GM12878 (cell line): ENCODE data around the gene SPDL1. TPM values are rescaled to one million over a fixed set of nuclear protein-coding genes. Genes with fewer than 3 reads are reported as not detected.

Experiments used
- ATAC-seq: fragments of 200-7000 bp; cut with Tn5 transposase; 3 replicates; pipeline ENCODE4 v1.9.1; 2020; ENCODE audit warnings: mild to moderate bottlenecking, moderate library complexity
- BruUV-seq: library from RNA; stranded (reverse); fragments of 400-500 nt; replicated peaks from 2 replicates; lab custom pipeline; 2021; lab: Mats Ljungman, UMichigan
- CTCF ChIA-PET: fragments of 300-600 bp; sonication (Branson Sonifier 250); formaldehyde crosslinking; extraction: SDS; loops from one replicate; lab custom pipeline; 2021; ENCODE audit warnings: inconsistent platforms; lab: Yijun Ruan, JAX
- POLR2A ChIA-PET: fragments of 350-600 bp; formaldehyde crosslinking; extraction: SDS; loops from one replicate; lab custom pipeline; 2021; ENCODE audit warnings: inconsistent platforms; lab: Charles Lee
- RAD21 ChIA-PET: fragments of 300-600 bp; sonication (Branson Sonifier 250); formaldehyde crosslinking; loops from one replicate; lab custom pipeline; 2023; ENCODE audit warnings: antibody characterized with exemption; ENCODE audit not compliant: unreplicated experiment; lab: Charles Lee
- SMC1A ChIA-PET: fragments of 300-600 bp; sonication (Branson Sonifier 250); formaldehyde crosslinking; loops from one replicate; lab custom pipeline; 2023; ENCODE audit not compliant: unreplicated experiment, uncharacterized antibody; lab: Charles Lee
- DNase-seq: peaks from one replicate; pipeline ENCODE4 v3.0.0-alpha.2; 2011; ENCODE audit warnings: low read depth, low spot score
- FAIRE-seq: peaks from 3 replicates; lab custom pipeline; 2011; peaks lifted over from hg19 to GRCh38; lab: Jason Lieb, UNC
- H2AFZ ChIP-seq: 2 replicates; pipeline ENCODE4 v1.6.0; 2011; ENCODE audit warnings: low read depth, low read length, control low read depth; ENCODE audit not compliant: control insufficient read depth
- H3K27ac ChIP-seq: 2 replicates; pipeline ENCODE4 v1.5.1; 2011; ENCODE audit warnings: control low read depth; ENCODE audit not compliant: control insufficient read depth, insufficient read depth
- H3K27me3 ChIP-seq, 2 experiments: replicated peaks in 1 of 2; 2 replicates each; pipeline versions ENCODE4 v1.6.0 to v1.6.1; 2011; ENCODE audit warnings: low read length in 1 of 2; ENCODE audit not compliant: control insufficient read depth in 2 of 2, insufficient read depth in 2 of 2
- H3K36me3 ChIP-seq, 2 experiments: 2 replicates each; pipeline ENCODE4 v1.5.1; 2011; ENCODE audit warnings: low read length in 1 of 2; ENCODE audit not compliant: control insufficient read depth in 2 of 2, insufficient read depth in 2 of 2
- H3K4me1 ChIP-seq: 2 replicates; pipeline ENCODE4 v1.6.1; 2011; ENCODE audit warnings: mild to moderate bottlenecking, low read length, moderate library complexity, mixed read lengths; ENCODE audit not compliant: control insufficient read depth, insufficient read depth
- H3K4me2 ChIP-seq: 2 replicates; pipeline ENCODE4 v1.6.0; 2011; ENCODE audit warnings: control low read depth; ENCODE audit not compliant: control insufficient read depth, insufficient read depth
- H3K4me3 ChIP-seq: fragments of 200-600 bp; sonication (generic); 2 replicates; pipeline ENCODE4 v1.5.1; 2016
- H3K79me2 ChIP-seq: 2 replicates; pipeline ENCODE4 v1.6.0; 2011; ENCODE audit warnings: low read length; ENCODE audit not compliant: control insufficient read depth, insufficient read depth
- H3K9ac ChIP-seq: 2 replicates; pipeline ENCODE4 v1.8.0; 2011; ENCODE audit warnings: low read length, control low read depth, mixed read lengths; ENCODE audit not compliant: control insufficient read depth, insufficient read depth
- H3K9me3 ChIP-seq: replicated peaks from 3 replicates; pipeline ENCODE4 v1.5.1; 2011; ENCODE audit warnings: mild to moderate bottlenecking, low read length; ENCODE audit not compliant: control insufficient read depth, insufficient read depth
- H4K20me1 ChIP-seq: 2 replicates; pipeline ENCODE4 v1.6.0; 2011; ENCODE audit not compliant: control insufficient read depth, insufficient read depth
- ATF3 ChIP-seq: IDR thresholded peaks from 2 replicates; pipeline ENCODE4 v1.6.1; 2011; ENCODE audit warnings: low read depth, mild to moderate bottlenecking, low read length, moderate library complexity, borderline replicate concordance; ENCODE audit errors: extremely low read depth
- CHD1 ChIP-seq: IDR thresholded peaks from 2 replicates; pipeline ENCODE4 v1.6.1; 2012; ENCODE audit warnings: low read depth, low read length, improper control_type of control experiment
- E2F4 ChIP-seq: IDR thresholded peaks from 2 replicates; pipeline ENCODE4 v1.6.1; 2012; ENCODE audit warnings: low read depth, low read length, improper control_type of control experiment
- EP300 ChIP-seq, 2 experiments: fragments of 150-350 bp in 1 of 2; IDR thresholded peaks; 2 replicates each; pipeline ENCODE4 v1.6.1; 2011 to 2012; ENCODE audit warnings: low read depth in 2 of 2, low read length in 2 of 2, borderline replicate concordance in 1 of 2, improper control_type of control experiment in 1 of 2, inconsistent platforms in 1 of 2; ENCODE audit not compliant: control insufficient read depth in 1 of 2
- FOXM1 ChIP-seq: IDR thresholded peaks from 2 replicates; pipeline ENCODE4 v1.6.1; 2012; ENCODE audit warnings: low read depth, mild to moderate bottlenecking, inconsistent platforms, low read length, moderate library complexity
- MYB ChIP-seq: fragments of 150-350 bp; IDR thresholded peaks from 2 replicates; pipeline ENCODE4 v1.6.1; 2014; ENCODE audit warnings: mild to moderate bottlenecking, low read depth, low read length, borderline replicate concordance
- RAD21 ChIP-seq: IDR thresholded peaks from 2 replicates; pipeline ENCODE4 v1.6.1; 2011; ENCODE audit warnings: mild to moderate bottlenecking, low read depth, low read length, moderate library complexity; ENCODE audit not compliant: insufficient read depth
- ZNF217 ChIP-seq: fragments of 450-650 bp; IDR thresholded peaks from 2 replicates; pipeline ENCODE4 v1.6.1; 2017; ENCODE audit warnings: antibody characterized with exemption, mild to moderate bottlenecking
- WGBS: methylation state at CpG from one replicate; pipeline ENCODE4 v1.1.6; 2016; ENCODE audit warnings: low lambda C conversion rate; ENCODE audit not compliant: insufficient replicate concordance, insufficient coverage; ENCODE audit errors: missing lambda C conversion rate; 5-methylcytosine and 5-hydroxymethylcytosine counted together
- in situ Hi-C: fragments of 300-500 bp; cut with MboI; formaldehyde crosslinking; loops from 9 replicates; pipeline ENCODE4 v1.14.3; 2018; ENCODE audit warnings: mixed read lengths
- intact Hi-C: fragments of 100-400 bp; cut with micrococcal nuclease; formaldehyde crosslinking; loops from one replicate; pipeline ENCODE4 v1.14.2; 2022; ENCODE audit not compliant: unreplicated experiment
- polyA plus RNA-seq, 11 experiments: library from polyadenylated mRNA; depleted of rRNA in 4 of 11; unstranded in 6 of 11; stranded (reverse) in 5 of 11; fragments of >200 nt; fragmentation: Nextera tagmentation in 4 of 11; fragmentation: Illumina TruSeq in 1 of 11; extraction: Ambion mirVana in 4 of 11; extraction: Trizol in 1 of 11; gene quantifications; 1 replicate in 1 of 11; 2 replicates in 10 of 11; pipeline versions ENCODE4 v1.2.1 to v1.2.3, GENCODE V29; 2011 to 2016; ENCODE audit warnings: inconsistent platforms in 2 of 11, missing spikeins in 2 of 11, low read depth in 1 of 11
- total RNA-seq, 4 experiments: library from RNA; depleted of rRNA in 3 of 4; stranded (reverse); fragments of >200 nt in 3 of 4; fragmentation: Illumina TruSeq in 1 of 4; extraction: Trizol in 1 of 4; gene quantifications; 2 replicates each; pipeline versions ENCODE4 v1.2.1 to v1.2.3, GENCODE V29; 2013 to 2021

Gene SPDL1
- total and polyA plus RNA-seq, 10 of the 15 experiments (the other 5 are each of a cell fraction or from before 2014, with no cell fraction given), result 34.2 to 69.9 (median 46.0) TPM

GRCh38 chr5:169629847-169630548 lies 46.4 kb downstream of the SPDL1 start:
- Histone ChIP-seq H3K9me3 (no peaks in the 10 kb centered on the region), H2AFZ (no peak overlapping the region), H4K20me1 (no peaks in the 10 kb centered on the region), H3K9ac (no peak overlapping the region), H3K79me2 (no peaks in the 10 kb centered on the region), H3K4me1 (no peaks in the 10 kb centered on the region), H3K27ac (no peak overlapping the region), H3K36me3 (no peaks in the 10 kb centered on the region), H3K4me3 (no peak overlapping the region), H3K4me2 (no peak overlapping the region), H3K27me3 (no peaks in the 10 kb centered on the region)
- intact Hi-C loops (no loop called here), in situ Hi-C loops (no loop called here)
- BruUV-seq, result no TSS peak
- no peak for TF ChIP-seq MYB
- TF ChIP-seq EP300 (IDR thresholded peaks at IDR 0.05; ENCODE audit: borderline replicate concordance in 1 of 2, control insufficient read depth in 1 of 2, low read depth in 2 of 2, low read length in 2 of 2), result no peak
- no peak for TF ChIP-seq ZNF217
- TF ChIP-seq RAD21, result no peak
- no peak for TF ChIP-seq CHD1
- no peak for TF ChIP-seq ATF3
- no peak for TF ChIP-seq E2F4
- no peak for TF ChIP-seq FOXM1
- ChIA-PET CTCF (no interaction called here), SMC1A (interaction anchor here (1.0 kb wide), 1 partner anchor 17 kb away, joined by 3 read pairs; no protein-coding TSS in a partner anchor), RAD21 (no interaction called here), POLR2A (interaction anchor here (1.0 kb wide), 1 partner anchor 22 kb away, joined by 3 read pairs; no protein-coding TSS in a partner anchor)
- 67% methylated on average over 6 of the region's 6 CpGs for WGBS
- peak; percentile 83 for ATAC-seq
- DNase-seq, result no peak
- FAIRE-seq, result no peak
